Lower leg skin (tissue), 3 donors: ENCODE measurements around the gene DHX57.

Experiments
- POLR2A ChIP-seq, 2 donors: fragments of 450-650 bp; IDR thresholded peaks; one replicate each; pipeline ENCODE4 v1.6.1; 2016 to 2017; ENCODE audit warnings: antibody characterized with exemption in 2 of 2, mild to moderate bottlenecking in 1 of 2, moderate library complexity in 1 of 2
- TF ChIP-seq, protein P1 (sequence below), 3 donors: fragments of 450-650 bp; IDR thresholded peaks; one replicate each; pipeline ENCODE4 v1.5.1; 2016; ENCODE audit warnings: antibody characterized with exemption in 3 of 3, mild to moderate bottlenecking in 3 of 3, moderate library complexity in 2 of 3

DNA sequence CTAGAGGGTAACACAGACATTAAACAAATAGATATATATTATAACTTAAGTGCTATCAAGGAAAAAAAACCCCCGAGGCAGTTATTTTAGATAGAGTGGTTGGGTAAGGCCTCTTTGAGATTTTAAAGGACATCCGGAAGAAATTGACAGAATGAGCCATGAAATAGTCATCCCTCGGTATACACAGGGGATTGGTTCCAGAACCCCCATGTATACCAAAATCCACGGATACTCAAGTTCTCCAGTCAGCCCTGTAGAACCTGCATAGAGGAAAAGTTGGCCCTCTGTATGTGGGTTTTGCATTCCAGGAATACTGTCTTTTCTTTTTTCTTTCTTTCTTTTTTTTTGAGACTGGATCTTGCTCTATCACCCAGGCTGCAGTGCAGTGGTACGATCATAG, 2.0 kb downstream of the DHX57 start:
- no peak for TF ChIP-seq POLR2A (IDR thresholded peaks at IDR 0.05)
- TF ChIP-seq, protein P1, sequence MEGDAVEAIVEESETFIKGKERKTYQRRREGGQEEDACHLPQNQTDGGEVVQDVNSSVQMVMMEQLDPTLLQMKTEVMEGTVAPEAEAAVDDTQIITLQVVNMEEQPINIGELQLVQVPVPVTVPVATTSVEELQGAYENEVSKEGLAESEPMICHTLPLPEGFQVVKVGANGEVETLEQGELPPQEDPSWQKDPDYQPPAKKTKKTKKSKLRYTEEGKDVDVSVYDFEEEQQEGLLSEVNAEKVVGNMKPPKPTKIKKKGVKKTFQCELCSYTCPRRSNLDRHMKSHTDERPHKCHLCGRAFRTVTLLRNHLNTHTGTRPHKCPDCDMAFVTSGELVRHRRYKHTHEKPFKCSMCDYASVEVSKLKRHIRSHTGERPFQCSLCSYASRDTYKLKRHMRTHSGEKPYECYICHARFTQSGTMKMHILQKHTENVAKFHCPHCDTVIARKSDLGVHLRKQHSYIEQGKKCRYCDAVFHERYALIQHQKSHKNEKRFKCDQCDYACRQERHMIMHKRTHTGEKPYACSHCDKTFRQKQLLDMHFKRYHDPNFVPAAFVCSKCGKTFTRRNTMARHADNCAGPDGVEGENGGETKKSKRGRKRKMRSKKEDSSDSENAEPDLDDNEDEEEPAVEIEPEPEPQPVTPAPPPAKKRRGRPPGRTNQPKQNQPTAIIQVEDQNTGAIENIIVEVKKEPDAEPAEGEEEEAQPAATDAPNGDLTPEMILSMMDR (IDR thresholded peaks at IDR 0.05) = no peak
